ENCODE measurements around the gene DMD. TPM values are rescaled to one million over a fixed set of nuclear protein-coding genes. Genes with fewer than 3 reads are reported as not detected.

Gene DMD
- total RNA-seq, 1 experiment from 2014 or later, result 2.2 TPM

- Histone ChIP-seq H3K27ac (ENCODE audit: low read length) (no peak overlapping the region), H3K9me3 (ENCODE audit: control insufficient read depth, insufficient read depth, low read depth, low read length) (no peaks in the 10 kb centered on the region), H3K4me1 (ENCODE audit: control insufficient read depth, insufficient read depth, low read length) (no peaks in the 10 kb centered on the region), H3K36me3 (ENCODE audit: control insufficient read depth, insufficient read depth, low read length) (no peaks in the 10 kb centered on the region), H3K4me3 (ENCODE audit: low read depth in 2 of 2, low read length in 2 of 2) (no peak overlapping the region), H3K27me3 (ENCODE audit: control insufficient read depth, insufficient read depth, low read length) (no peaks in the 10 kb centered on the region)
- intact Hi-C loops (cut with micrococcal nuclease; ENCODE audit: unreplicated experiment), result no loop called here
- in situ Hi-C loops (cut with HindIII; ENCODE audit: low pct_unique_long_range_greater_than_20kb, low sequenced_read_pairs), result no loop called here
- DNase-seq (ENCODE audit: low read depth, low spot score), result no peak
- no peak for TF ChIP-seq POLR2AphosphoS5 (IDR thresholded peaks at IDR 0.05; ENCODE audit: low read depth, low read length)
- TF ChIP-seq, protein P1, sequence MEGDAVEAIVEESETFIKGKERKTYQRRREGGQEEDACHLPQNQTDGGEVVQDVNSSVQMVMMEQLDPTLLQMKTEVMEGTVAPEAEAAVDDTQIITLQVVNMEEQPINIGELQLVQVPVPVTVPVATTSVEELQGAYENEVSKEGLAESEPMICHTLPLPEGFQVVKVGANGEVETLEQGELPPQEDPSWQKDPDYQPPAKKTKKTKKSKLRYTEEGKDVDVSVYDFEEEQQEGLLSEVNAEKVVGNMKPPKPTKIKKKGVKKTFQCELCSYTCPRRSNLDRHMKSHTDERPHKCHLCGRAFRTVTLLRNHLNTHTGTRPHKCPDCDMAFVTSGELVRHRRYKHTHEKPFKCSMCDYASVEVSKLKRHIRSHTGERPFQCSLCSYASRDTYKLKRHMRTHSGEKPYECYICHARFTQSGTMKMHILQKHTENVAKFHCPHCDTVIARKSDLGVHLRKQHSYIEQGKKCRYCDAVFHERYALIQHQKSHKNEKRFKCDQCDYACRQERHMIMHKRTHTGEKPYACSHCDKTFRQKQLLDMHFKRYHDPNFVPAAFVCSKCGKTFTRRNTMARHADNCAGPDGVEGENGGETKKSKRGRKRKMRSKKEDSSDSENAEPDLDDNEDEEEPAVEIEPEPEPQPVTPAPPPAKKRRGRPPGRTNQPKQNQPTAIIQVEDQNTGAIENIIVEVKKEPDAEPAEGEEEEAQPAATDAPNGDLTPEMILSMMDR (IDR thresholded peaks at IDR 0.05), result no peak
- no peak for TF ChIP-seq TCF7L2 (IDR thresholded peaks at IDR 0.05; ENCODE audit: low read depth, low read length)
- TF ChIP-seq SIN3A (IDR thresholded peaks at IDR 0.05; ENCODE audit: borderline replicate concordance, insufficient read depth, low read depth, low read length), result no peak
- TF ChIP-seq, protein P2, sequence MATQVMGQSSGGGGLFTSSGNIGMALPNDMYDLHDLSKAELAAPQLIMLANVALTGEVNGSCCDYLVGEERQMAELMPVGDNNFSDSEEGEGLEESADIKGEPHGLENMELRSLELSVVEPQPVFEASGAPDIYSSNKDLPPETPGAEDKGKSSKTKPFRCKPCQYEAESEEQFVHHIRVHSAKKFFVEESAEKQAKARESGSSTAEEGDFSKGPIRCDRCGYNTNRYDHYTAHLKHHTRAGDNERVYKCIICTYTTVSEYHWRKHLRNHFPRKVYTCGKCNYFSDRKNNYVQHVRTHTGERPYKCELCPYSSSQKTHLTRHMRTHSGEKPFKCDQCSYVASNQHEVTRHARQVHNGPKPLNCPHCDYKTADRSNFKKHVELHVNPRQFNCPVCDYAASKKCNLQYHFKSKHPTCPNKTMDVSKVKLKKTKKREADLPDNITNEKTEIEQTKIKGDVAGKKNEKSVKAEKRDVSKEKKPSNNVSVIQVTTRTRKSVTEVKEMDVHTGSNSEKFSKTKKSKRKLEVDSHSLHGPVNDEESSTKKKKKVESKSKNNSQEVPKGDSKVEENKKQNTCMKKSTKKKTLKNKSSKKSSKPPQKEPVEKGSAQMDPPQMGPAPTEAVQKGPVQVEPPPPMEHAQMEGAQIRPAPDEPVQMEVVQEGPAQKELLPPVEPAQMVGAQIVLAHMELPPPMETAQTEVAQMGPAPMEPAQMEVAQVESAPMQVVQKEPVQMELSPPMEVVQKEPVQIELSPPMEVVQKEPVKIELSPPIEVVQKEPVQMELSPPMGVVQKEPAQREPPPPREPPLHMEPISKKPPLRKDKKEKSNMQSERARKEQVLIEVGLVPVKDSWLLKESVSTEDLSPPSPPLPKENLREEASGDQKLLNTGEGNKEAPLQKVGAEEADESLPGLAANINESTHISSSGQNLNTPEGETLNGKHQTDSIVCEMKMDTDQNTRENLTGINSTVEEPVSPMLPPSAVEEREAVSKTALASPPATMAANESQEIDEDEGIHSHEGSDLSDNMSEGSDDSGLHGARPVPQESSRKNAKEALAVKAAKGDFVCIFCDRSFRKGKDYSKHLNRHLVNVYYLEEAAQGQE (IDR thresholded peaks at IDR 0.05; ENCODE audit: insufficient read depth in 1 of 2, low read depth in 2 of 2, low read length in 1 of 2), result no peak
- ATAC-seq, result no peak
- ChIA-PET CTCF (no interaction called here), POLR2A (no interaction called here)
- BruUV-seq (replicated peaks), result no TSS peak
These were observed 1790.6 kb downstream of the DMD start for GRCh38 chrX:31420711-31421151.

DNA sequence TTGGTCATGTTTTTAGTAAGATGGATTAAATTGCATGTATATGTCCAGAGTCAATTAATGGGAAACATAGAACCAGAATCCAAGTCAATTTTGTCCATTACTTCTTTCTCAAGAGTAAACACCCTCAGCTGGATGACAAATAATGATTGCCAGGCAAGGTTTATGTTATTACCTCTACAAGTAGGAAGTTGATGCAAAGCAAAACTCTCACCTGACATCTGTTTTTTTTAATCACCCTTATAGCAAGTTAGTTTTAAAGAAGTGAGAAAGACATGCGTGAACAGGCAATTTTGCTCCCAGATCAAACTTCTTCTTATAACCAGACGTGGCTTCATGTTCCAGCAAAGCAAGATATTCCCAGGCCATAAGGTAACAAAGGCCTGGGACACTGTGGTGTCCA, 1791.0 kb downstream of the DMD start:
- Histone ChIP-seq H3K4me1 (ENCODE audit: control insufficient read depth, insufficient read depth, low read length) (no peaks in the 10 kb centered on the region), H3K9me3 (ENCODE audit: control insufficient read depth, insufficient read depth, low read depth, low read length) (no peaks in the 10 kb centered on the region), H3K27me3 (ENCODE audit: control insufficient read depth, insufficient read depth, low read length) (no peaks in the 10 kb centered on the region), H3K36me3 (ENCODE audit: control insufficient read depth, insufficient read depth, low read length) (no peaks in the 10 kb centered on the region), H3K4me3 (ENCODE audit: low read depth in 2 of 2, low read length in 2 of 2) (no peak overlapping the region), H3K27ac (ENCODE audit: low read length) (no peak overlapping the region)
- no TSS peak for BruUV-seq (replicated peaks)
- DNase-seq (ENCODE audit: low read depth, low spot score), result no peak
- intact Hi-C loops (cut with micrococcal nuclease; ENCODE audit: unreplicated experiment), result no loop called here
- ChIA-PET POLR2A (no interaction called here), CTCF (no interaction called here)
- TF ChIP-seq SIN3A (IDR thresholded peaks at IDR 0.05; ENCODE audit: borderline replicate concordance, insufficient read depth, low read depth, low read length), result no peak
- TF ChIP-seq TCF7L2 (IDR thresholded peaks at IDR 0.05; ENCODE audit: low read depth, low read length), result no peak
- TF ChIP-seq, protein P2 (IDR thresholded peaks at IDR 0.05; ENCODE audit: insufficient read depth in 1 of 2, low read depth in 2 of 2, low read length in 1 of 2), result no peak
- TF ChIP-seq, protein P1 (IDR thresholded peaks at IDR 0.05), result no peak
- no peak for TF ChIP-seq POLR2AphosphoS5 (IDR thresholded peaks at IDR 0.05; ENCODE audit: low read depth, low read length)
- in situ Hi-C loops (cut with HindIII; ENCODE audit: low pct_unique_long_range_greater_than_20kb, low sequenced_read_pairs), result no loop called here
- ATAC-seq, result no peak

Data from Panc1 (cell line).